ENCODE measurements around the gene CDH23. TPM values are rescaled to one million over a fixed set of nuclear protein-coding genes. Genes with fewer than 3 reads are reported as not detected.
A peak's percentile ranks its signal among the peaks of the same experiment; 100 is the strongest.

The CDH23 gene
- total RNA-seq, 4 donors from 2014 or later = 14.4 to 29.6 (median 19.7) TPM

DNA sequence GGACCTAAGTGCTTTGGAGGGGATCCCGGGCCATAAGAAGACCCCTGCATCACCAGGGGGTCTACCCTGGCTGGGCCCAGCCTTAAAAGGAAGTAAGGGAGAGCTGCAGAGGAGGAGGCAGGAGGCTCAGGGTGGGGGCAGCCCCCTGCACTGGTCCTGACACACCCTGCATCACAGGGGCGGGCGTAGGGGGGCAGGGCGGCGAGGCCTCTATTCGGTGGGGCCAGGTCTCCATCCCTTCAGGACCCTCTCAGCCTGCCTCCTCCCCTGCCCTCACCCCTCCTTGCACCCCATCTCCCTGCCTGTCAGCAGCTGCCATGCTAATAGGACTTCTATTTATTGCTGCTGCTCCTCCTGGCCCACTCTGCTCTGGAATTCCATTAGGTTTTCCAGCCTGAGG, 221.5 kb downstream of the CDH23 start:
- intact Hi-C loops (cut with DNase I) = no loop called here
- Histone ChIP-seq H3K9me3 (no peaks in the 10 kb centered on the region), H3K4me3 (no peak overlapping the region), H3K27me3 (no peaks in the 10 kb centered on the region), H3K36me3 (no peaks in the 10 kb centered on the region), H3K4me1 (peaks cover 50 to 86% (median 78%) of the 10 kb centered on the region in 4 donors), H3K27ac (replicated peaks in 1 of 4) (peak overlapping the region in 1 of 4 donors; percentile 44)
- 82% methylated on average over 5 of the region's 6 CpGs for whole genome bisulfite sequencing
- no peak for DNase-seq (ENCODE audit: extremely low spot score)
- TF ChIP-seq, protein P1, sequence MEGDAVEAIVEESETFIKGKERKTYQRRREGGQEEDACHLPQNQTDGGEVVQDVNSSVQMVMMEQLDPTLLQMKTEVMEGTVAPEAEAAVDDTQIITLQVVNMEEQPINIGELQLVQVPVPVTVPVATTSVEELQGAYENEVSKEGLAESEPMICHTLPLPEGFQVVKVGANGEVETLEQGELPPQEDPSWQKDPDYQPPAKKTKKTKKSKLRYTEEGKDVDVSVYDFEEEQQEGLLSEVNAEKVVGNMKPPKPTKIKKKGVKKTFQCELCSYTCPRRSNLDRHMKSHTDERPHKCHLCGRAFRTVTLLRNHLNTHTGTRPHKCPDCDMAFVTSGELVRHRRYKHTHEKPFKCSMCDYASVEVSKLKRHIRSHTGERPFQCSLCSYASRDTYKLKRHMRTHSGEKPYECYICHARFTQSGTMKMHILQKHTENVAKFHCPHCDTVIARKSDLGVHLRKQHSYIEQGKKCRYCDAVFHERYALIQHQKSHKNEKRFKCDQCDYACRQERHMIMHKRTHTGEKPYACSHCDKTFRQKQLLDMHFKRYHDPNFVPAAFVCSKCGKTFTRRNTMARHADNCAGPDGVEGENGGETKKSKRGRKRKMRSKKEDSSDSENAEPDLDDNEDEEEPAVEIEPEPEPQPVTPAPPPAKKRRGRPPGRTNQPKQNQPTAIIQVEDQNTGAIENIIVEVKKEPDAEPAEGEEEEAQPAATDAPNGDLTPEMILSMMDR (IDR thresholded peaks at IDR 0.05) = no peak
- TF ChIP-seq POLR2A (IDR thresholded peaks at IDR 0.05; ENCODE audit: low read depth) (no peak), POLR2AphosphoS5 (IDR thresholded peaks at IDR 0.05) (no peak), EP300 (IDR thresholded peaks at IDR 0.05) (no peak)

DNA sequence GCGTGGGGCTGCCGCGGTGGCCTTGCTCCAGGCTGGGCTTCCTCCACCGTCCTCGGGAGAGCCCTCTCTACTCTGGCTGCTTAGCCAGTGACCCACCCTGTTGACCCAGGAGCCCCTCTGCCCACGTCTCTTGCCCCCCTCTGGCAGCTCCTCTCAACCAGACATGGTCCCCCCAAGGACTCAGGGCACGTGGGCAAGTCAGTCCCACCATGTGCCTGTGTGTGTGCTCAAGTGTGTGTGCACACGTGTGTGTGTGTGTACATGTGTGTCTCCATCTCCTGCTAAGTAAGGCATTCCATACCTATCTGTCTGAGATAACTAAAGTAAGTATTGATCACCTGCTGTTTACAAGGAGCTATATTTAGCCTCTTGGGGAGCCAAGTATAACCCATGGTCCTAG, 221.9 kb downstream of the CDH23 start:
- TF ChIP-seq POLR2AphosphoS5 (IDR thresholded peaks at IDR 0.05) (no peak), EP300 (IDR thresholded peaks at IDR 0.05) (no peak), POLR2A (IDR thresholded peaks at IDR 0.05; ENCODE audit: low read depth) (no peak)
- TF ChIP-seq, protein P1 (IDR thresholded peaks at IDR 0.05) = no peak
- Histone ChIP-seq H3K36me3 (no peaks in the 10 kb centered on the region), H3K4me3 (no peak overlapping the region), H3K27ac (replicated peaks in 1 of 4) (peak overlapping the region in 1 of 4 donors; percentile 44), H3K27me3 (no peaks in the 10 kb centered on the region), H3K4me1 (peaks cover 49 to 86% (median 78%) of the 10 kb centered on the region in 4 donors), H3K9me3 (no peaks in the 10 kb centered on the region)
- intact Hi-C loops (cut with DNase I) = no loop called here
- WGBS = 73% methylated on average over 8 of the region's 8 CpGs
- no peak for DNase-seq (ENCODE audit: extremely low spot score)

DNA sequence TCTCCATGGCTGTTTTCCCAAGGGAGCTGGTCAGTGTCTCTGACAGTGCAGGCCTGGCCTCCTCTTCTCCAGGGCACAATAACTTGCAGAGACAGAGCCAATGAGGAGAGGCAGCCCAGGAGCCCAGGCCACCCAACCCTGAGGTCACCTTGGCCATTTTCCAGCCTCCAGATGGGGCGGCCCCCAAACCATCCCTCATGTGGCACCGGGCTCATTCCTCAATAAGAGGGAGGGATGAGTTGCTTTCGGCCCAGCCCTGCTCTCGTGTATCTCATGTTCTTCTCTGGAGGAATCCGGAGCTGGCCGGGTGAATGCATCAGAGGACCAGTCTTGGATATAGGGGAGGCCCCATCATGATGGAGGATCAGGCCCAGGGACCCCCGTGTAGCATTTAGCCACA, 223.9 kb downstream of the CDH23 start:
- H3K4me3 ChIP-seq = no peak overlapping the region
- TF ChIP-seq, protein P1 (IDR thresholded peaks at IDR 0.05) = no peak
- no peak for DNase-seq (ENCODE audit: extremely low spot score)
- intact Hi-C loops (cut with DNase I) = loop anchor here (5.0 kb wide), 1 partner anchor 152 kb away; the partner anchor contains the start of gene VSIR
- H3K27ac ChIP-seq (replicated peaks in 1 of 4) = peak overlapping the region; percentile 84 to 87 (median 85)
- H3K4me1 ChIP-seq = peaks cover 31 to 86% (median 75%) of the 10 kb centered on the region in 4 donors
- no peaks in the 10 kb centered on the region for H3K27me3 ChIP-seq
- H3K36me3 ChIP-seq = no peaks in the 10 kb centered on the region
- no peaks in the 10 kb centered on the region for H3K9me3 ChIP-seq
- 63% methylated on average over 5 of the region's 7 CpGs for WGBS

DNA sequence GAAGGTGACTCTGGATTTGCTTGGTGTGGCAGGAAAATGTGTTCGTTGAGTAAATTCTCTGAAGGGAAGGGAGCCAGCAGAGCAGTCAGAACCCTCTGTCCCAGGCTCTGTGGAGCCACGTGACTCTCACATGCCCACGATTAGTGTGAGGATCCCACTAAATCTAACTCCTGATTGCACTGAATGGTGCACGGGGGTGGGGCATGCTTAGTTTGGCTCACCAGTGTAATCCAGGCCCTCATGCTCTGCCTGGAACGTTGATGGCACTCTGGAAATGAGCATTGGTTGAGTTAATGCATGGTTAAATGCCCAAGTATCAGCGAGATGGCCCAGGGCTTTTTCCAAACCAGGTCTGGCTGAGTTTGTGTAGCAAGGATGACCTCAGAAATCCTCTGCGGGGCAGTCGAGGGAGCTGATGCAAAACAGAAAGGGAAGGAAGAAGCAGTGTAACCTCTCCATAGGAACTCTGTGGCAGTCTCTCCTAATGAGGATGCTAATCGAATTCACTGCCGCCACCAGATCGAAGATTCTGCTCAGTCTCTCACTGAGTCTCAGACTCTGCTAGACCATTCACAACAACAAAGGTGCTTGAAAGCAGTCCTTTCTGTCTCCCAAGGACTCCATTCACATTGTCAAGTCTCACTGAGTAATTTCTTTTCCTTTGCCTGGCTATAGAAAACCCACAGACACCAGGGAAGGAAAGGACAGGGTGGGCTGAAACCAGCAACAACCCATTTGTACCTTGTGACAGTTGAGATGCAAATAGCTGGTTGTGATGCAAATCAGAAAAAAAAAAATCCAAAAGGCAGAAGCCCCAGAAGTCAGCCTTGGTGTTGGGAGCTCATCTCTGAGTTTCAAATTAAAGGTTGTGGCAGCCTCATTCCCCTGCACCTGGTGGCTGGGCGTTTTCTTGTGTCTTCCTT, 224.8 kb downstream of the CDH23 start:
- Histone ChIP-seq H3K9me3 (no peaks in the 10 kb centered on the region), H3K27ac (replicated peaks in 1 of 4) (peak overlapping the region; percentile 84 to 87 (median 85)), H3K4me1 (peaks cover 31 to 86% (median 79%) of the 10 kb centered on the region in 4 donors), H3K27me3 (no peaks in the 10 kb centered on the region), H3K36me3 (no peaks in the 10 kb centered on the region), H3K4me3 (no peak overlapping the region)
- DNase-seq (ENCODE audit: extremely low spot score) = no peak
- no peak for TF ChIP-seq POLR2A (IDR thresholded peaks at IDR 0.05; ENCODE audit: low read depth)
- TF ChIP-seq POLR2AphosphoS5 (IDR thresholded peaks at IDR 0.05) = peak; percentile 68 to 93
- no peak for TF ChIP-seq EP300 (IDR thresholded peaks at IDR 0.05)
- TF ChIP-seq, protein P1 (IDR thresholded peaks at IDR 0.05) = no peak
- WGBS = 54% methylated on average over 7 of the region's 12 CpGs
- intact Hi-C loops (cut with DNase I) = loop anchor here (5.0 kb wide), 1 partner anchor 151 kb away; the partner anchor contains the start of gene VSIR
